Transverse colon (tissue), 4 donors: ENCODE measurements around the gene SNRNP27. TPM values are rescaled to one million over a fixed set of nuclear protein-coding genes. Genes with fewer than 3 reads are reported as not detected.

Source experiments
- DNase-seq: peaks from one replicate; pipeline ENCODE4 v3.0.0-alpha.2; 2019
- H3K27ac ChIP-seq, 4 donors: fragments of 200-600 bp; sonication (generic); 2 replicates each; pipeline ENCODE4 v1.5.1; 2016 to 2018; ENCODE audit warnings: inconsistent platforms in 4 of 4
- H3K27me3 ChIP-seq: fragments of 200-600 bp; sonication (generic); 2 replicates; pipeline ENCODE4 v1.5.1; 2017; ENCODE audit warnings: inconsistent platforms
- H3K36me3 ChIP-seq, 4 donors: fragments of 200-600 bp; sonication (generic); 2 replicates each; pipeline ENCODE4 v1.5.1; 2017 to 2019; ENCODE audit warnings: inconsistent platforms in 4 of 4
- H3K4me1 ChIP-seq, 4 donors: fragments of 200-600 bp; sonication (generic); 2 replicates each; pipeline ENCODE4 v1.5.1; 2017 to 2020; ENCODE audit warnings: inconsistent platforms in 4 of 4
- H3K4me3 ChIP-seq, 4 donors: fragments of 200-600 bp; sonication (generic); 1 replicate in 1 of 4; 2 replicates in 3 of 4; pipeline versions ENCODE4 v1.5.1 to v1.6.1; 2017 to 2019; ENCODE audit warnings: inconsistent platforms in 4 of 4
- H3K9me3 ChIP-seq, 2 donors: fragments of 200-600 bp; sonication (generic); 2 replicates each; pipeline ENCODE4 v1.5.1; 2017 to 2019; ENCODE audit warnings: inconsistent platforms in 2 of 2
- EP300 ChIP-seq: sonication (generic); formaldehyde crosslinking; IDR thresholded peaks from one replicate; pipeline ENCODE4 v1.6.1; 2017; ENCODE audit warnings: antibody characterized with exemption, low read depth
- POLR2A ChIP-seq: fragments of 450-650 bp; IDR thresholded peaks from one replicate; pipeline ENCODE4 v1.6.1; 2016; ENCODE audit warnings: antibody characterized with exemption, mild to moderate bottlenecking, moderate library complexity
- POLR2AphosphoS5 ChIP-seq, 3 donors: sonication (generic); formaldehyde crosslinking; IDR thresholded peaks; one replicate each; pipeline ENCODE4 v1.6.1; 2016; ENCODE audit warnings: antibody characterized with exemption in 3 of 3
- WGBS, 2 donors: methylation state at CpG; one replicate each; pipeline ENCODE4 v1.1.5; 2018; ENCODE audit warnings: low coverage in 1 of 2; 5-methylcytosine and 5-hydroxymethylcytosine counted together
- in situ Hi-C, 4 donors: fragments of 200-750 bp; cut with MboI; loops; one replicate each; pipeline versions ENCODE4 v1.15.0 to v1.15.1; 2017; ENCODE audit warnings: low sequenced_read_pairs in 3 of 4, low pct_ligation_motif_present in 1 of 4, low pct_unique_long_range_greater_than_20kb in 1 of 4
- intact Hi-C: fragments of 100-400 bp; cut with DNase I; formaldehyde crosslinking; loops from one replicate; pipeline ENCODE4 v1.15.1; 2023; ENCODE audit warnings: low total_unique reads
- total RNA-seq, 4 donors: library from RNA; depleted of rRNA; stranded (reverse); fragments of >200 nt; gene quantifications; one replicate each; pipeline ENCODE4 v1.1.0, GENCODE V29; 2016
- TF ChIP-seq, protein P1 (sequence below), 5 experiments: fragments of 200-600 bp in 3 of 5; fragments of 450-650 bp in 2 of 5; sonication (generic) in 3 of 5; IDR thresholded peaks; 1 replicate in 2 of 5; 2 replicates in 3 of 5; pipeline ENCODE4 v1.5.1; 2016 to 2017; ENCODE audit warnings: antibody characterized with exemption in 5 of 5, inconsistent platforms in 3 of 5, mild to moderate bottlenecking in 2 of 5, moderate library complexity in 1 of 5

Gene SNRNP27
- total RNA-seq, 4 donors from 2014 or later, result 2.4 to 75.4 (median 63.6) TPM

DNA sequence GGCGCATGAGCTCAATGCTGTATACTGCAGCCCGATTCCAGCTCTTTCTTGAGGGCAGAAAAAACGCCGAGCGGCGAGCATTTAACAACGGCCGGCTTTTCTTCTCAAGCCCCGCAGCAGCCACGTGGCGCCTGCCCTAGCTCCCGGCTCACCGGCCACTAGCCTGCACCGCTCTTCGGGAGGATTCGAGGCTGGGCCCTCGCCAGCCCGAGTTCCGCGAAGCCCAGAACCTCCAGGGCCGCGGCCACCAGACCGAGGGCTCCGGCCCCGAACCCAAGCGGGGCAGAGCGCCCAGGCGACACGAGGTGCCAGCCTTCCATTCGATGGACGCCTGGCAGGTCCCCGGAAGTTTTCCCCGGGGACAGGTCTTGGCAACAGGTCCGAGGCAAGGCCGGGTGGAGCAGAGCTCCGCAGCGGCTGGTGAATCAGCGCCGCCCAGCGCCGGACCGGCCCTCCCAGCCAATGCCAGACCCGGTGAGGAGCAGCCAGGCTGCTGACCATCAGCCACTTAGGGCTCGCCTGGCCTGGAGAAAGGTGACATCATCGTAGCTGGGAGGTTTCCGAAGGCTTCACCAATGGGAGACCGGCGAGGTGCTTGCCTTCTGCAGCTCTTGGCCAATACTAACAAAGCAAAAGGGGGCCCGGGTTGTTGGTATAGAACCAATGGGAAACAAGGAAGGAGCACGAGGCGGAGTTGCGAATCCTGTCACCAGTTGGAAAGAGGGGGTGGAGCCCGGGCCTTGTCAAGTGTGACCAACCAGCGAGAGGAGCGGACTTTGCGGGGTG lies 20.6 kb downstream of the SNRNP27 start:
- Histone ChIP-seq H3K4me3 (peak overlapping the region; percentile 38 to 92 (median 82)), H3K27me3 (no peaks in the 10 kb centered on the region), H3K36me3 (peaks cover 0 to 2% (median under 1%) of the 10 kb centered on the region in 4 donors), H3K27ac (peak overlapping the region; percentile 94 to 99 (median 98)), H3K9me3 (no peaks in the 10 kb centered on the region), H3K4me1 (peaks cover 13 to 49% (median 21%) of the 10 kb centered on the region in 4 donors)
- intact Hi-C loops (loop anchor here (2.0 to 10.0 kb wide), 3 partner anchors 160 to 388 kb away; partner anchors contain the start of gene FAM136A), in situ Hi-C loops (loop anchor here in 3 of 4 donors (10.0 to 25.0 kb wide), 4 partner anchors 148 to 380 kb away; partner anchors contain the start of gene SNRPG (in 2 of the 3))
- peak; percentile 71 for TF ChIP-seq POLR2A
- no peak for TF ChIP-seq EP300
- TF ChIP-seq POLR2AphosphoS5 (IDR thresholded peaks at IDR 0.05), result peak; percentile 97
- TF ChIP-seq, protein P1, sequence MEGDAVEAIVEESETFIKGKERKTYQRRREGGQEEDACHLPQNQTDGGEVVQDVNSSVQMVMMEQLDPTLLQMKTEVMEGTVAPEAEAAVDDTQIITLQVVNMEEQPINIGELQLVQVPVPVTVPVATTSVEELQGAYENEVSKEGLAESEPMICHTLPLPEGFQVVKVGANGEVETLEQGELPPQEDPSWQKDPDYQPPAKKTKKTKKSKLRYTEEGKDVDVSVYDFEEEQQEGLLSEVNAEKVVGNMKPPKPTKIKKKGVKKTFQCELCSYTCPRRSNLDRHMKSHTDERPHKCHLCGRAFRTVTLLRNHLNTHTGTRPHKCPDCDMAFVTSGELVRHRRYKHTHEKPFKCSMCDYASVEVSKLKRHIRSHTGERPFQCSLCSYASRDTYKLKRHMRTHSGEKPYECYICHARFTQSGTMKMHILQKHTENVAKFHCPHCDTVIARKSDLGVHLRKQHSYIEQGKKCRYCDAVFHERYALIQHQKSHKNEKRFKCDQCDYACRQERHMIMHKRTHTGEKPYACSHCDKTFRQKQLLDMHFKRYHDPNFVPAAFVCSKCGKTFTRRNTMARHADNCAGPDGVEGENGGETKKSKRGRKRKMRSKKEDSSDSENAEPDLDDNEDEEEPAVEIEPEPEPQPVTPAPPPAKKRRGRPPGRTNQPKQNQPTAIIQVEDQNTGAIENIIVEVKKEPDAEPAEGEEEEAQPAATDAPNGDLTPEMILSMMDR (IDR thresholded peaks at IDR 0.05), result peak in 3 of 5 experiments; percentile 15 to 46 (median 17)
- 1% methylated on average over 56 of the region's 56 CpGs; no CpG with 5 or more reads in 1 of the 2 donors for WGBS, 2 donors
- peak; percentile 100 for DNase-seq

DNA sequence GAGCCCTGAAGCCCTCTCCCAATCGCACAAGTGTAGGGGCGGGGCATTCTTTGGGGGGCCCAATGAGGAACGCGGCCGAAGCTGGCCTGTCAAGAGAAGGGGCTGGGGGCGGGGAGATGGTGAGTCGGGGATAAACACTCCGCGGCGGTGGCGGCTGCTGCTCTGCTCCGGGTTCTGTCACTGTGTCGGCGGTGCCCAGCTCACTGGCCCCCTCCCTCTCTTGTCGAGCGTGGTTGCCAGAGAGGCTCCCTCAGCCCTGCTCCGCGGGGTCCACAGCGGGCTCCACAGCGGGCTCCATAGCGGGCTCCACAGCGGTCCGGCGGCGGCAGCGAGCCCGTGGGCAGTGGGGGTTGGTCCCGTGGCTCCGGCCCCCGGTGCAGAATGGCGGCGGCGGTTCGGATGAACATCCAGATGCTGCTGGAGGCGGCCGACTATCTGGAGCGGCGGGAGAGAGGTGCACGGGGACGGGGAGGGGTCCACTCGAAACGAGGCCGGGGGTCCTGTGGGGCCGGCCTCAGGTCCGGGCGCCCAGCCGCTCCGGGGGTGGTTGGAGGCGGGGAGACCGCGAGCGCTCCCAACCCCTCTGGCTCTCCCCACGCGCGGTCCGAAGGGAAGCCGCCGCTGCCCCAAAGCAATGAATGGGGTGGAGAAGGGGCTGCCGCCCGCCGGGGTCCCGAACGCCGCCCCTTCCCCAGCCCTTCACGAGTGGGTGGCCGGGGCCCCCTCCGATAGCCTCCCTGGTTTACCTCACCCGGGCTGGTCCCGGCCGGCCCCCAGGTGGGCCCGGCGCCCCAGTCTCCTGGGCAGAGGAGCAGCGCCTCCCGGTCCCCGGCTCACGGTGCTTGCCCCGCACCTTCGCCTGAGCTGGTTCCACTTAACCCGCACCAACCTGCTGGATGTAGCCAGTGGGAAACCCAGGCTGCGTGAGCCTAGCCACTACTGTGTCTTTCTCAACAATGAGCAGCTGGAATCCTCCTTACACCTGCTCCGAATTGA lies 21.5 kb downstream of the SNRNP27 start, which contains the start of gene MXD1:
Gene MXD1, plus strand, starts transcription at position 160 of the 996 bp plus-strand sequence. Its CDS starts 222 bp downstream, at position 382.
- Histone ChIP-seq H3K4me3 (peak within 1 kb of the TSS; percentile 74 to 92 (median 90)), H3K4me1 (peaks cover 13 to 49% (median 21%) of the 10 kb centered on the region in 4 donors), H3K27me3 (no peaks in the 10 kb centered on the region), H3K9me3 (no peaks in the 10 kb centered on the region), H3K27ac (peak within 1 kb of the TSS; percentile 94 to 99 (median 98)), H3K36me3 (peaks cover 0 to 11% (median 4%) of the 10 kb centered on the region in 4 donors)
- intact Hi-C loops, result loop anchor here (2.0 to 10.0 kb wide), 3 partner anchors 160 to 387 kb away; partner anchors contain the start of gene FAM136A
- peak; percentile 35 for DNase-seq
- in situ Hi-C loops, result loop anchor here in 3 of 4 donors (5.0 to 25.0 kb wide), 5 partner anchors 147 to 380 kb away; partner anchors contain the start of gene SNRPG (in 2 of the 3)
- 1 to 6% methylated on average over 2 to 51 of the region's 81 CpGs for WGBS, 2 donors
- TF ChIP-seq POLR2AphosphoS5 (IDR thresholded peaks at IDR 0.05) (peak; percentile 95 to 98 (median 97)), POLR2A (peak; percentile 98), EP300 (no peak)
- TF ChIP-seq, protein P1 (IDR thresholded peaks at IDR 0.05), result no peak

DNA sequence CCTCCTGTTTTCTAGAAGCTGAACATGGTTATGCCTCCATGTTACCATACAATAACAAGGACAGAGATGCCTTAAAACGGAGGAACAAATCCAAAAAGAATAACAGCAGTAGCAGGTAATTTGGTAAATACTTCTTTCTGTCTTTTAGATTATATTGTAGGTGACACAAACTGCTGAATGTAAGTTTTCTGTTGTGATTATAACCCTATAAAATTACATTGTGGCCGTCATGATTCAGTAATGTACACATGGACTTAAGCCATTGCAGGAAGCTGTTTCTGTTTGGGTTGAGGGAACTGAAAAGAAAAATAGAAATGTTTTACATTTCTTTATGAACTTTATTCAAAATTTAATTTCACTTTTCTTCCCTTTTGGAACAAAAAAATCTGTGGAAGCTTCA lies 22.4 kb downstream of the SNRNP27 start:
- H3K9me3 ChIP-seq, result no peaks in the 10 kb centered on the region
- WGBS, 2 donors, result 23 to 24% methylated on average over 2 of the region's 2 CpGs

DNA sequence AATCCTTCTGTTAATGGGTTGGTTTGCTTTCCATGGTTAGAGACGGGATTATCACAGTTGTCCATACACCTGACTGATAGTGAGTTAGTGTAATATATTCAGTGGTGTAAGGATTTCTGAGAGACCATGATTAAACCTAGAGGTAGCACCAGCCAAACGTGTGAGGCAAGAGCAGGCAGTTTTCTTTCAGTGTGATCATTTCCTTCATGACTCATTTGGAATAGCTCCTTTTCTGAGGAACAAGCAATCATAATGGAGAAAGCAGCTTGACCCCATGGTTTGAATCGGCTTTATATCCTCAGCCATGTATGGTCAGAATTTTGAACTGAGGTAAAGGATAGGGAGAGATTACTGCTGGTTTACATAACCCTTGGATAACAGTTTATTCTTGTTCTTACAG lies 24.1 kb downstream of the SNRNP27 start:
- Histone ChIP-seq H3K36me3 (peaks cover 0 to 30% (median 13%) of the 10 kb centered on the region in 4 donors), H3K4me3 (peak overlapping the region in 1 of 4 donors; percentile 87)
- in situ Hi-C loops, result loop anchor here in 3 of 4 donors (5.0 to 25.0 kb wide), 5 partner anchors 144 to 377 kb away; partner anchors contain the start of gene SNRPG (in 2 of the 3)

More for the DNA sequence above, 22.4 kb downstream of the SNRNP27 start:
- H3K4me3 ChIP-seq, result peak overlapping the region in 3 of 4 donors; percentile 74 to 92 (median 87)
- peaks cover 13 to 49% (median 21%) of the 10 kb centered on the region in 4 donors for H3K4me1 ChIP-seq
- DNase-seq, result no peak
- TF ChIP-seq POLR2AphosphoS5 (IDR thresholded peaks at IDR 0.05) (peak in 1 of 3 donors; percentile 28), POLR2A (no peak)
- H3K27me3 ChIP-seq, result no peaks in the 10 kb centered on the region
- in situ Hi-C loops (loop anchor here in 3 of 4 donors (5.0 to 25.0 kb wide), 5 partner anchors 146 to 379 kb away; partner anchors contain the start of gene SNRPG (in 2 of the 3)), intact Hi-C loops (loop anchor here (10.0 kb wide), 1 partner anchor 159 kb away; no protein-coding TSS in a partner anchor)
- H3K36me3 ChIP-seq, result peaks cover 0 to 16% (median 7%) of the 10 kb centered on the region in 4 donors
- peak overlapping the region; percentile 92 to 97 (median 94) for H3K27ac ChIP-seq

More for the DNA sequence above, 24.1 kb downstream of the SNRNP27 start:
- no peaks in the 10 kb centered on the region for H3K9me3 ChIP-seq
- no peak for DNase-seq
- H3K27ac ChIP-seq, result peak overlapping the region; percentile 3 to 66 (median 48)
- H3K27me3 ChIP-seq, result no peaks in the 10 kb centered on the region
- TF ChIP-seq EP300, result no peak
- no peak for TF ChIP-seq POLR2A
- peak in 1 of 3 donors; percentile 26 for TF ChIP-seq POLR2AphosphoS5 (IDR thresholded peaks at IDR 0.05)
- TF ChIP-seq, protein P1 (IDR thresholded peaks at IDR 0.05), result no peak
- 49 to 69% methylated on average over 3 of the region's 3 CpGs for WGBS, 2 donors
- H3K4me1 ChIP-seq, result peaks cover 13 to 40% (median 21%) of the 10 kb centered on the region in 4 donors
- intact Hi-C loops, result loop anchor here (10.0 kb wide), 1 partner anchor 157 kb away; no protein-coding TSS in a partner anchor
